CD4-positive, alpha-beta T cell treated with Interleukin-15 for 4 hours (primary cell): Measurements from ENCODE around the gene KCNB1.
"Not testable (repeated sequence)": the region's sequence is repeated elsewhere in the genome, so short reads cannot be mapped to it uniquely, and the experiment has no call there.

Source experiments
- DNase-seq: peaks from one replicate; pipeline ENCODE4 v3.0.0-alpha.2; 2020; ENCODE audit warnings: low spot score

The KCNB1 gene

DNA sequence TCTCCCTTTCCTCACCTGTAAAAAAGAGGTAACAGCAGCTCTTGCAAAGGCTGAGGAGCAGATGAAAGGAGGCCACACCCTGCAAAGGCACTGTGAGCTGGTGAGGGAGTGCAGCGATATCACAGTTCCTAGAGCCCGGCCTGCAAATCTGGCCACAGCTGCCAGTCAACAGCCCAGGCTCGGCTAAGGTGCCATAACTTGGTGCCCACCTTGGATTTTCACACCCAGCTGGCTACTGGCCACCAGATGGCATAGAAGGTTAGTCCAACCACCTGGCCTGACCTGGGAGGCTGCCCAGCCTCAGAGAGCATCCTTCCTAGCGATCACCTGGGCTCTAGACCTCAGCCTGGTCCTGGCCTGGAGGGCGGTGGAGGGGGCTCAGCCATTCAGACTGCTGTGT is 46.8 kb downstream of the KCNB1 start:
- no peak for DNase-seq

DNA sequence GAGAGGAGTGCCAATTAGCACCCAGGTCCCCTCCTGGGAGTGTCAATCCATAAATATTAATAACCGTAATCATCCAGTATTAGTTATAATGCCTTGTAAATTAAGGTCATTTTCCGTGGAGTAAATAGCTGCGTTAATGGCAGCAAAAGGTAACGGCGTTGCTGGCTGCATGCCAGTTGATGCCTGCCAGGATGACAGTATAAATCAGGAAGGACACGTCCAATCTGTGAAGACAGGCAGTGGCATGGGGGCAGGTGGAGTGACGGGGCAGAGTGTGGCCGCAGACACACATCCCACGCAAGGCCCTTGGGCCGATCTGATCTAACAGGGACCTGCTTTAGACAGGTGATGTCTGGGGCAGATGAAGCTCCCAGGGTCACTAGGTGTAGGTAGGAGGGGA is 49.1 kb downstream of the KCNB1 start:
- no peak for DNase-seq

DNA sequence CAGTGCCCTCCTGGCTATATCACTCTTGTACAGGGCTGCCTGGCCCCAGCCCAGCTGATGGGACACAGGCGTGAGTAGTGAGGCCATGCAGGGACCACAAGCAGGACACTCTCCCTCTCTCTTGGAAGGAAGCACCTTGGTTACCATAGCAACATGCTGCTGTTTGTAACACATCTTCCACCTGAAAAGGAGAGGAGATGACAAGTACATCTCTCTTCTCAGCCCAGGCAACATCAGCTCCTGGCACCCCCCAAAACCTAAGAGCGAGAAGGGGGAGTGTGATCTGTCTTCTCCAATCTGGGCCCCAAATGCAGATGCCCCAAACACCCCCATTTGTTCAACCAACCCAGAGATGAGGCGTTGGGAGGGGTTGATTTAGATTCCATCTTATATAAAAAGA is 49.9 kb downstream of the KCNB1 start:
- DNase-seq: no peak

DNA sequence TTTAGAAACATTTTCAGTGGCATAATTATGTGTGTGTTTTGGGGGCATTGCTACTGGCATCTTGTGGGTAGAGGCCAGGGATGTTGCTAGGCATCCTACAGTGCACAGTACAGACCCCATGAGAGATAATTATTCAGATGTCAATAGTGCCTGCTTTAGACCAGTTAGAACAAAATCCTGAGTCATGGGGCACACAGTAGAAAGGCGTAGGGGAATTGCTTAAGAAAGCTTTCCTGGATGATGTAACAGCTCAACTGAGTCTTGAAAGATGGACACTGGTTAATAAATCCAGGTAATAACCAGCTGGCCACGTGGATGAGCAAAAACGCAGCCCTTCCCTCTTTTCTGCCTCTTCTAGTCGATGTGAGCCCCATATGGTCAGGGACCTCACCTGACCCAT is 51.1 kb downstream of the KCNB1 start:
- DNase-seq: no peak

DNA sequence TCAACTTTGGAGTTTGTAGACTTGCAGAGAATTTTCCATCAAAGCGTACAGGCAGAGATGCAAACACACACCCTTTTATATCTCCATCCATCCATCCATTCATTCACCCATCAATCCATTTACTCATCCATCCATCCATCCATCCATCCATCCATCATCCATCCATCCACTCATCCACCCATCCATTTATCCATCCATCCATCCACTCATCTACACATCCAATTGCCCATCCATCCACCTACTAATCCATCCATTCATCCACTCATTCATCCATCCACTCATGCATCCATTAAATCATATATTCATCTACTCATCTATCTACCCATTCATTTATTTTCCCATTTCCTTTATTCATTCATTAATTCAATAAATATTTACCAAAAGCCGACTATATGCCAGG is 52.1 kb downstream of the KCNB1 start:
- DNase-seq: no peak

DNA sequence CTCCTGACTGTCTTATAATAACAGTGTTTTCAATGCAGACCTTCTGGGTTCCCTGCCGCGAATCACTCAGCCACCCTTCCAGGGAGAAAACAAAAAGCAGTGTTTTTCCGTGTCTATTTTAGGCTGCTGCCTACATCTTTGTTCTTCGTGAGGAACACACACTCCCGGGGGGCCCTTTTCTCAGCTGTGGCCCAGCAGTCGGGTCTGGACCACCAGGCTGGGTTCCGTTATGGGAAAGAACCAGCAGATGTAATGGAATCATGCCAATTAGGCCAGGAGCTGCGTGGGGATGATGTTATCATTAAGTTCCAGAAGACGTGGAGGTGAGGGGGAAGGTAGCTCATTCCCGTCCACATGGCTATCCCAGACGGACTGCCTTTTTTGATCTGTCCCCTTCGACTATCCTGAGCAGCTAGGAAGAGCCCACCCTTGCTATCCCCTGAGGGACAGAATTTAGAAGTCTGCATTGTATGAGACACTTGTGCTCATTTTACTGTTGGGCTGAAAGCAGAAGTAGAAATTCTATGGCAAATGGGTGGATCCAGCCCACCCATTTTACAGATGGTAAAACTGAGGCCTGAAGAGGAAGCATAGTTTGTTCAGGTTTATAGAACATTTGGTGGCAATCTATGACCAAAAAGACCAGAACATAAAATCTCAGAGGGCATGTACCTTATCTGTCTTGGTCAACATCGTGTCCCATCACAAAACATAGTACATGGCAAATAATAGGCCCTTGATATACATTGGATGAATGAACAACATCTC is 54.5 kb downstream of the KCNB1 start:
- DNase-seq: no peak

DNA sequence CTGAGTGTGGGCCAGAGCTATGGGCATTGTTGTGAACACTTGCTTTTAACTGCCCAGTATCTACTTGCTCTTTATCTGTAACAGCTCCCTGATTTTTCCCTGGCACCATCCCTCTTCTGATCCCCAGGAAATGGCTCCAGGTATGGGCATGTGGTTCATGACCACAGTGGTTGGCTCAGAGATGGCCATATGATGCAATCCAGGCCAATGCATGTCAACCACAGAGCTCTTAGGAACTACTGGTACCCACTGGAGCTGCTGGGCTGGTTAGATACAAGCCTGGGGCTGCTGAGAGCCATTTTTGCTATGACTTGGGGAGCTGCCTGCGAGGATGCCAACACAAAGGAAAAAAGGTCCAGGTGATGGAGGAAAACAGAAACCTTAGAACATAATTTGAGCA is 55.6 kb downstream of the KCNB1 start:
- DNase-seq: no peak

DNA sequence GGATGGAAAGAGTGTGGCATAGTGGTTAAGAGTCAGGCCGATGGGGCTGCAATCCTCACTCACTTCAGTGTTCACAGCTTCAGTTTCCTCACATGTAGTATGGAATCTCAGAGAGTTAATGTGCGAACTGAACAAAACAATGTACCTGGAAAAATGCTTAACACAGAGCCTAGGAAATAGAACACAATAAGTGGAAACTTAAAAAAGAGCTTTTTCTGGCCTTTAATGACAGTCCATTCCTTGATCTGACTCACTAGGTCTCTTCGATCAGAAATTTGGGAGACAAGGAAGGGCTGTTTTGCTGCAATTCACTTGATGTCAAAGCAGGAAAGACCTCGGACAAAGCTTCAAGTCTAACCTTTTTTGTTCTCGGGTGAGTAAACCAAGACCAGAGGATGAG is 56.1 kb downstream of the KCNB1 start:
- DNase-seq: no peak

DNA sequence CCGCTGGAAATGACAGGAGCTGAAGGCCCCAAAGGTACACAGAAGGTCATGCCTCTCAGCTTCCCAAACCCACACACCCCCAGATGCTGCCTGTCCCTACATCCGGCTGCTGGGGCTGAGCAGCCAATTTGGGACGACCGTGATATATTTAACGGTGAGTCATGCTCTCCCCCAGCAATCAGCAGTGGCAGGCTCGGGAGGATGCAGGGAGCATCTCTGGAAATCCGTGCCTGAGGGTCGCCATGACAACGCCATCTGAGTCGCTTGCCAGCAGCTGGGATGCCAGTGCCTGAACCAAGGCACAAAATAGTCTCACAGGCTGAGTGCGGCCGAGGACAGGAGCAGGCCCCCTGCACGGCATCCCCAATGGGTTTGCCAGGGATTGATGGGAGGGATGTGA is 57.9 kb downstream of the KCNB1 start:
- DNase-seq: no peak

DNA sequence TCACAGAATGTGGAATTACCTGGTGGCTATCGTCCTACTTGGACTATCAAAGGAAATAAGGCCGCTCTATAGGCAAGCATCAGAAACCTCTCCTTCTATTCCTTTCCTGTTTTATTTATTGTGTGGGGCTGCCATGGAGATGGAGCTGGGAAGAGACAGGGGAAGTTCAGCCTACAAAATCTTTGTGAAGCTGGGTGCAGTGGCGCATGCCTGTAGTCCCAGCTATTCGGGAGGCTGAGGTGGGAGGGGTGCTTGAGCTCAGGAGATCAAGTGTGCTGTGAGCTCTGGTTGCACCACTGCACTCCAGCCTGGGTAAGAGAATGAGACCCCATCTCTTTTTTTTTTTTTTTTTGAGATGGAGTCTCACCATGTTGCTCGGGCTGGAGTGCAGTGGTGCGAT is 60.3 kb downstream of the KCNB1 start:
- no peak for DNase-seq

DNA sequence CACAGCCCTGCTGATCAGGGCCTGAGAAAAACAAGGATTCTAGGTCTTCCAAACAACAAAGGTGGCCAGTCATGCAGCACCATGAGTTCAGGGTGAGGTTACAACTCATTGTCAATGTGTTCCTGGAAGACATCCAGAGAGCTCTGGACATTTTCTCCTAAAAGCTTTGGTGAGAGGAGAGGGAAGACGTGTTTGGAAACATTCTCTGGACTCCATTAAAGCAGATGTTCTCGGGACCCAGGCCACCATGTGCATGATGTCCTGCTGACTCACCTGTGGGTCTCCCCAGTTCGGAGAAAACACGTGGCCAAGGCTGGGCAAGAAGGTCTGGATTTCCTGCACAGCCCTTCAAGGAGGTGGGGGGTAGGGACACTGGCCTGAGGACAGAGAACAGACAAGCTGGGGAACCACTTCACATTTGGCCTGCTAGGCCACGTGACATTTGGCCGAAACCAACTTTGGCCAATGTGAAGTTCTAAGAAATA is 61.6 kb downstream of the KCNB1 start:
- DNase-seq: no peak

DNA sequence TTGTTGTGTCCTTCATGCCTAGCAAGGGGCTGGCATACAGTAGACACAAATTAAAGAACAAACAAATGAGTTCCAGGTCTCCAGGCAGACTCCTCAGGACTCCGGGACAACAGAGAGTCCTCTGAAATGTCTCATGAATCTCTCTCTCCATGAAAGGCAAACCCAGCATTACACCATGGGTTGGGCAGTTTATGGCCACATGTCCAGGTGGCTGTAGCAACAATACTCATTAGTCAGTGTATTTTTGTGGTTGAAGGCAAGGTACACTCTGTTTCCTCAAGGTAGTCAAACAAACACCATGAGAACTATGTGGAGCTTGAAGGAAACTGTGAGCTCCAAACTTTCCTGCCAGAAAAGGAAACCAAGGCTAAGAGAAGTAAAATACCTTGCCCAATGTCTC is 62.2 kb downstream of the KCNB1 start:
- DNase-seq: no peak

DNA sequence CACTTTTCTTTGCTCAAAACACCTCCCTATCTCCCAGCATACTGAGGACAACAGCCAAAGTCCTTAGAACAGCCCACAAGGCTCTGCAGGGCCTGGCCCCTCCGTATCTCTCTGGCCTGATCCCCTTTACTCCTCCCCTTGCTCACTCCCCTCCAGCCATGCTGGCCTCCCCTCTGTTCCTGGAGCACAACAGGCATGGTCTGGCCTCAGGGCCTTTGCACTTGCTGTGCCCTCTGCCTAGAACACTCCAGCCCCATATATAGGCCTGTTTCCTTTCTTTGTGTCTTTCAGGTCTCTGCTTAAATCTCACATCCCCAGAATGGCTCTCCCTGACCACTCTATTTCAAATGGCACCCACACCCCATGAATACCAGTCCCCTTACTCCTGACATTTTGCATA is 62.7 kb downstream of the KCNB1 start:
- DNase-seq: no peak

DNA sequence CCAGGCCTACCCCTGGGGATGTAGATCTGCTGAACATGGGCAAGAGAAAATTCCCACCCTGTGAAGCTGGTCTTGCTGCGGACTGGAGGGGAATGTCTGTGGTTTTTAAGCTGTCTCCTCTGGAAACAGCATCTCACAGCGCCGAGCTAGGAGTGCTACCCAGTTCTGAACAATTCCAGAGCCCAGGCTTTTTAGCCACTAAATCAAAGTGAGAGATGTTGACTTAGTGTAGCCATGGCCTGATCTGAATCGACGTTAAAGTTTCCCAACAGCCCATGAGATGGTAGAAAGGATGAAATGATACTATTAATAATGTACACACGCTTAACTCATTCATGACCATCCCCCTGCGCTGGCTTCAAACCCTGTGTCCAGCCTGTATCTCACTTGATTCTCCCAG is 63.7 kb downstream of the KCNB1 start:
- no peak for DNase-seq

DNA sequence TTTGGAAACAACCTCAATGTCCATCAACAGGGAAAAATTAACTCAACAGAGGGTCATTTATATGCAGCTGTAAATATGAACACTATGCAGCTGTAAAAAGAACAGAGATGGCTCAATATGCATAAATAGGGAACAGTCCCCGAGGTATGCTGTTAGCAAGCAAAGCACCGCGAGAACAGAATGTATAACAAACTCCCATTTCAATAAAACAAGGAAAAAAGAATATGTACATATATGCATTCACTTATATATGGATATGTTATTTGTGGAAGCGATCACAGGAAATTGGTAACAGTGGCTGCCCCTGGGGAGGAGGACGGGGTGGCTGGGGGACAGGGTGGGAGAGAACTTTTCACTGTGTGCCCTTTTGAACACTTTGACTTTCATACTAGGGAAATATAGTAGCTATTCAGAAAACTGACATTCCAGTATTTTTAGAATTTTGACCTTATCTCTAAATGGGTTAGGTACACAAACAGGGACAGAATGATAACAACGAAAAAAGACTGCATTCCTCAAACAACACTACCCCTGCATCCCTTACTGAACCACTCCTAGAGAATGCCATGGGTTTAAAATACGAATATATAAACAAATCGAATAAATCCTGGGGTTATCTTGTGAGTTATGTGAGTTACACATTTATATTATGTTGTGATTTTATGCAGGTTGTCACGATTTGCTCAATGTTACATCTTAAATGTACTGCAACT is 64.5 kb downstream of the KCNB1 start:
- no peak for DNase-seq

DNA sequence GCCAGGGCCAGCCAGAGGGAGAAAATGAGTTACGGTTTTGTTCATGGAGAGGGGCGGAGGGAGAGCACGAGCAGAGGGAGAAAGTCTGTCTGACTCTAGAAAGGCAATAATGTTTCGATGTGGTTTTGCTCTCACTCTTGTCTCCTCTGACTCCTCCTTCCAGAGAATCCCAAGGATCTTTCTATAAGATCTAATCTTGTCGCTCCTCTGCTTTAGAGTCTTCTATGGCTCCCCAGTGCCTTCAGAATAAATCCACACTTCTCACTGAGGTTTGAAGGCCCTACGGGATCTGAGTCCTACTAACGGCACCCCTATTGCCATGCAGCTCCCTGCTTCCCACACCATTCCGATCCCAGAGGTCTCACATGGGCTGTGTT is 66.8 kb downstream of the KCNB1 start:
- no peak for DNase-seq

DNA sequence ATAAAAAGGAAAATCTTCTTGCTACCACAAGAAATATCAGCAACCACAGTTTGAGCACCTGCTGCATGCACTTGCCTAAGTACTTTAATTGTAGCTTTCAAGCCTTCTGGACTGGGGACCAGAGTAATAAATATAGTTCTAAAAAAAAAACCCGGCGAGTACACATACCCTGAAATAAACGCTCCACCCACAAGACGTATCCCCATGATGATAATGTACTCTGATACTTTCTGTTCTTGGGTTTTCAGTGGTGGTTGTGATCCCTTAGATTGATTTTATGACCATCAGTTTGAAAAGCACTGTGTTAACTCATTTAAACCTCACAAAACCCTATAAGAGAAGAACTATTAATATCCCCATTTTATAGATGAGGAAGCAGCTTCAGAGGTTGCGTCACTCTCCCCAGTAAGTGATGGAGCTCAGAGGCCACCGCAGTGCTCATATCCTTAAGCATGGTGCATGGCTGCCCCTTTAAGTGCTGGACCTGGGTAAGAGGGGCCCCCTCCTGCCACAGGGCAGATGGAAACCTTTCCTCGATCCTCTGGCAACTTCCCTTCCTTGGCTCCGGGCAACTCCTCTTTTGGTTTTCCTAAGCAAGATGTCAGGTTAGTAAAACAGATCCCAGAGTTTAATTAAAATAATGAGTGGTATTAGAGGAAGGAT is 67.3 kb downstream of the KCNB1 start:
- DNase-seq: no peak

DNA sequence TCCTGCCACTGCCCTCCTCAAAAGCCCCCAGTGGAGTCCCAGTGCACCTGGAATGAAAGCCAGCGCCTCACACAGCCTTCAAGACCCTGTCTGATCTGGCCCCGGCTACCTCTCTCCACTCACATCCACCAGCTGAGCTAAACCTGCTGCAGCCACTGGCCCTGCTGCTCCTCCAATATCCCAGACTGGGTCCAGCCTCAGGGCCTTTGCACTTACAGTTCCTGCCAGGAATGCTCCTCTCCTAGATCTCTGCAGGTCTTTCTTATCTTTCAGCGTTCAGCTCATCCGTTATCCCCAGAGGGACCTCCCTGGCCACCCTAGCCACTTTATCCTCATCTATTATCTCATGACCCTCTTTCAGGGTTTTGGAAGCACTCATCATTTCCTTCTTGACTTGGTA is 68.8 kb downstream of the KCNB1 start:
- DNase-seq: no peak

DNA sequence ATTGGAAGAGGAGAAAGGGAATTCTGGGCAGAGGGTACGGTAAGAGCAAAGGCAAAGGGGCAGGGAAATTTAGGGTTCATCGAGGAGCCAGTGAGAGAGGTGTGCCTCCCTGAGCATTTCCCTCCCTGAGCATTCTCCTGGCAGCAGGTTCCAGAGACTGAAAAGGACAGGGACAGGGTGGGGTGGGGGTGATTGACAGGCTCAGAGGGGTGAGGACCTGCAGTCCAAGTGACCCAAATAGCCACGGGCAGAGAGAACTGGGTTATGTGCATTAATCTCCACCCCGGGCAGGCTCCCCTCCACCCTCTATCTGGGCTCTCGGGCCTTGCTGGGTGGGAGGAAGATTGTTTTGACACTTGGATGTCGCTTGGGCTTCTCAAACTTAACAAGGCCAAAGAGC is 69.5 kb downstream of the KCNB1 start:
- DNase-seq: no peak

DNA sequence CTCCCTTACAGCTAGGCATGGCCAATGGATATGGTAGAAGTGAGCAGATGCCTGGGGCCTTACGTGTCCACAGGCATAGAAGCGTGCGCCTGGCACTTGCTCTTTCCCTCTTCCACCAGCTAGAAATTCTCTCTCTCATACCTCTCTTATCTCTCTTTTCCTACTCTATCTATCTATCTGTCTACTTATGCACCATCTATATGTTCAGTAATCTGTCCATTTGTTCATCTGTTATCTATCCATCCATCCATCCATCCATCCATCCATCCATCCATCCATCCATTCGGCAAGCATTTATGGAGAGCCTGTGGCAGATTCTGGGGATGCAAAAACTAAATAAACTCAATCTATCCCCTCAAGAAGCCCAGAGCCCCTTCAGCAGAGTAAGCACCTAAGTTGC is 70.2 kb downstream of the KCNB1 start:
- no peak for DNase-seq

DNA sequence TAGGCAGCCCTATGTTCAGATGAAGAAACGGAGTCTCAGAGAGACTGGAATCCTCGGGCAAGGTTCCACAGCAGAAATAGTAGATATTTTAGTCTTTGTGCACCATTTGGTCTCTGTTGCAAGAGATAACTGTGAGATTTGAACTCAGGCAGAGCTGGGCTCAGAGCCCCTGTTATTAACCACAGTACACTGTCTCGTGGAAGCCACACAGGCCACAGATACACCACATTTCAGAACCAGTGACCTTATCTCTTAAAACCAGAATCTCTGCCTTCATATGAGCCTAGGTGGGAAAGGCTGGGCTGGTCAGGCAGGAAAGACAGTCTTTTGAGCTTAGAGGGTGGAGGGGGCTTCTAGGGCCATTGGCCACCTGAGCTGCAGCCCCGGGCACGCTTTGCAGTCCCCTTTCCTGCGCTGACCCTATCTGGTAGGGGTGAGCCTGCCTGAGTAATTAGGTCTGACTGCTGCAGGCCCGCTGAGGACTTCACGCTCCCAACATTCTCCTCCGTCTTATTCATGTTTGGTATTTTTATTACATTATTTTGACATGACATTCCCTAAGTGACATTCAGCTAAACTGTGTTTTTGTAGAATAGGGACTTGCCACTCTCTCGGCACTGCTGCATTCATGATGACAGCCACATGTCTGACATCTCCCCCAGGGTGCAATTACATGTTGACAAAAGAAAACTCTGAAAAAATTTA is 71.1 kb downstream of the KCNB1 start:
- no peak for DNase-seq

DNA sequence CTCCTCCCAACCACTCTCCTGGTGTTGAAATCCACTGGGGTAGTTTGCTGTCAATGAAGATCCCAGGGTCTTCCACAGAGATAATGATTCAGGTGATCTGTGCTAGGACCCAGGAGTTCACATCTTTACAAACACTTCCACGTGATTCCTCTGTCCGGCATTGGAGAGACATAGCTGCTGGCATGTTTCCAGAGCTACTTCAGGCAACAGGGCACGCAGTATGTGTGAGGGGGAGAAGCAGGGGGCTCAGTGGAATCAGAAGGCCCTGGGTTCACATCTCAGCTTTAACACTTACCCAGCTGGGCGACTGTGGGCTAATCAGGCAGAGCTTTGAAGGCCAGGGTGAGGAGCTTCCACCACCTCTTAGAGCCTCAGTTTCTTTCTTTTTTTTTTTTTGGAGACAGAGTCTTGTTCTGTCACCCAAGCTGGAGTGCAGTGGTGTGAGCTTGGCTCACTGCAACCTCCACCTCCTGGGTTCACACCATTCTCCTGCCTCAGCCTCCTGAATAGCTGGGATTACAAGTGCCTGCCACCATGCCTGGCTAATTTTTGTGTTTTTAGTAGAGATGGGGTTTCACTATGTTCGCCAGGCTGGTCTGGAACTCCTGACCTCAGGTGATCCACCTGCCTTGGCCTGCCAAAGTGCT is 72.4 kb downstream of the KCNB1 start:
- DNase-seq: not testable (repeated sequence)
